GM21390 (cell line): ENCODE measurements around the gene CAD.
"Not testable (repeated sequence)": the region's sequence is repeated elsewhere in the genome, so short reads cannot be mapped to it uniquely, and the experiment has no call there.

Experiments
- ATAC-seq: cut with Tn5 transposase; IDR thresholded peaks from one replicate; pipeline ENCODE4 v1.9.1; 2021; ENCODE audit not compliant: unreplicated experiment

Gene CAD

GRCh38 chr2:27251766-27252165 lies 34.6 kb downstream of the CAD start:
- no peak for ATAC-seq

- ATAC-seq = no peak
These were observed 38.0 kb downstream of the CAD start for GRCh38 chr2:27255187-27255586.

GRCh38 chr2:27255660-27256059 lies 38.5 kb downstream of the CAD start:
- no peak for ATAC-seq

DNA sequence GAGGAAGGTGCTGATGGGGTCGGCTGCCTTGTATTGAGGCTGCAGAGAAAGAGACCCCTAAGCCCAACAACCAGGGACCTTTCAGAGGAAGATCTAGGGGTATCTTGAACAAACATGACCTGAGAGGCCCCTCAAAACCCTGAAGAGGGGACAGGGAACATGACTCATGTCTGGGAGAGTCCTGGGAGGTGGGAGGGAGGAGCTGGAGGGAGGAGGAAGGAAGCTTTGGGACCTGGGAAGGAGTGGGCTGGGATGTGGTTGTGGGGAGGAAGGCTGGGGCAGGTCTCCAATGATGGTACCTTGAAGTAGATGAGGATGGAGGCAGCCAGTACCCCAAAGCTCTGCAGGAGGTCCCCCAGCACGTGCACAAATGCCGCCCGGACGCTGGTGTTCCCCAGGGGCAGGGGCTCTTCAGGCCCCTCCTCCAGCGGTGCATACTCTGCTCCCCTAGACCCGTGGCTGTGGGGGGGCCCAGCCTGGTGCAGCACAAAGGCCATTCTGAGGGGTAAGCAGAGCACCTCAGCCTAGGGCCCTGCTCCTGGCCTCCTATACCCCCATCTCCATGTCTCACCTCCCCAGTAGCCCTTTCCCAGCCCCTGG lies 39.8 kb downstream of the CAD start:
- ATAC-seq = no peak

GRCh38 chr2:27258051-27258450 lies 40.9 kb downstream of the CAD start:
- no peak for ATAC-seq

- ATAC-seq = no peak
These were observed 44.2 kb downstream of the CAD start for GRCh38 chr2:27261241-27261925.

- no peak for ATAC-seq
These were observed 44.7 kb downstream of the CAD start for GRCh38 chr2:27261926-27262298.

- ATAC-seq = peak; percentile 51
These were observed 45.5 kb downstream of the CAD start, which contains the start of gene SLC30A3 for GRCh38 chr2:27262379-27263286. Gene SLC30A3 (minus strand): TSS chr2:27263047. CDS start chr2:27262906, 141 bp downstream.

DNA sequence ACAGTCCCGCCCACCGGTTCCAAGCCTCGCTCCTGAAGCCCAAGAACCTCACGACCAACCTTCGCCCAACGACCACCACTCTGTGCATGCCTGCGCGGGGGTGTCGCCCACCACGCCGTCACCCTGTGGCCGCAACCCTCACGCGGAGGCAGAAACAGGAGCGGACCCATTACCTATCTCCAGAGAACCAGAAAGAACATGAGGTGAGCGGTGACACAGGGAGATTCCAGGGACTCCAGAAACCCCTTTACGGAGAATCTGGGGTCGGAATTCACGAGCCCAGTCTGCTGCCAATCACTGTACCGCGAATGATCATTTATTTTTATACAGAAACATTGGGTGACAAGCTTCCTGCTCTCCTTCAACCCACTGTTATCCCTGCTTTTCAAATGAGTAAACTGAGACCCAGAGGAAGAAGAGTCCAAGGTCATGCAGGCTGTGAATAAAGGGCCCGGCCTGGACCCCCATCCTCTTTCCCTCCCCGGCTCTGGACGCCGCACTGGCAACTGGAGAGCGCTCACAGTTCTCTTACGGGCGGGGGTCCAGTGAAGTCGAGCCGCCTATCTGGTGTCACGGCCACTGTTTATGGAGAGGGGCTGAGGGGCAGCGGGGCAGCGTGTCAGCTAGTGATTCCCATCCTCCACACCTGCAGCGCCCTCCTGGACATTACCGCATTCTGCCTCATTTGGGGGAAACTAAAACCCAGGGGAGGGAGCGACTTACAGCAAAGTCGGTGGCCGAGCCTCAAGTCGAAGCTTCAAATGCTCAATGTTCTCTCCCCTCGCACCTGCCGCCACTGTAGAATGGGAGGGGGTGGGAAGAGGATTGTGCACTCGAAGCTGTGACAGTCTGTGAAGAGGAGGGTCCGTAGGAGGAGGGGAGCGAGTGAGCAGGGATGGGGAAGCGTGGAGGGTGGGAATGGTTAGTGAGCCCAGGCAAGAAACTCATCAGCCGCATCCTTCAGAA lies 46.4 kb downstream of the CAD start:
- ATAC-seq = no peak

- no peak for ATAC-seq
These were observed 47.1 kb downstream of the CAD start for GRCh38 chr2:27264253-27264752.

- no peak for ATAC-seq
These were observed 47.8 kb downstream of the CAD start for GRCh38 chr2:27264753-27265535.

GRCh38 chr2:27265536-27265870 lies 48.3 kb downstream of the CAD start:
- ATAC-seq = no peak

DNA sequence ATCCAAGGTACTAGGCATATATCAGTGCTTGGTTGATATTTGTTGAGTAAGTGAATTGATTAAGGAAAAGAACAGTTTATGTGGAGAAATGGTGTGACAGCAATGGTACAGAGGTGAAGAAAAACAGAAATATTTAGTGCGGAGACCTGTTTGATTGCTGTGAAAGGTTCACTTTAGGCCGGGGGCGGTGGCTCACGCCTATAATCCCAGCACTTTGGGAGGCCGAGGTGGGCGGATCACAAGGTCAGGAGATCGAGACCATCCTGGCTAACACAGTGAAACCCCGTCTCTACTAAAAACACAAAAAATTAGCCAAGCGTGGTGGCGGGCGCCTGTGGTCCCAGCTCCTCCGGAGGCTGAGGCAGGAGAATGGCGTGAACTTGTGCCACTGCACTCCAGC lies 51.1 kb downstream of the CAD start:
- ATAC-seq = not testable (repeated sequence)

GRCh38 chr2:27270131-27270530 lies 53.0 kb downstream of the CAD start:
- ATAC-seq = no peak

DNA sequence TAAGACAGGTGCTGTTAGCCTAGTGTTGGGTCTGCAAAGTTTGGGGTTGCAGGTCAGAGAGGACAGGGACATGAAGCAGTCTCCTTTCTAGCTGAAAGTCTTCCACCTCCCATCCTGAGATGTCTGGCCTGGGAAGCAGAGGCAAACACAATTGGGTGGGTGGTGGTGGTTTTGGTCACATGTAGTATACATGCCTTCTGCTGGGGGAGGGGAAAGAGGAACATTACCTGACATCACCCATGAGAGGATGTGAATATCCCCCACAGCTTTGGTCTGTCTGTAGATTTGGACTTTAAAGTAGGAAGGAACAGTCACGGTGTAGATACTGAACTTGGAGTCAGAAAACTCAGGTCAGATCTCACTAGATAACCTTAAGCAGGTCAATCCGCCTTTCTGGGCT lies 53.5 kb downstream of the CAD start:
- ATAC-seq = no peak

DNA sequence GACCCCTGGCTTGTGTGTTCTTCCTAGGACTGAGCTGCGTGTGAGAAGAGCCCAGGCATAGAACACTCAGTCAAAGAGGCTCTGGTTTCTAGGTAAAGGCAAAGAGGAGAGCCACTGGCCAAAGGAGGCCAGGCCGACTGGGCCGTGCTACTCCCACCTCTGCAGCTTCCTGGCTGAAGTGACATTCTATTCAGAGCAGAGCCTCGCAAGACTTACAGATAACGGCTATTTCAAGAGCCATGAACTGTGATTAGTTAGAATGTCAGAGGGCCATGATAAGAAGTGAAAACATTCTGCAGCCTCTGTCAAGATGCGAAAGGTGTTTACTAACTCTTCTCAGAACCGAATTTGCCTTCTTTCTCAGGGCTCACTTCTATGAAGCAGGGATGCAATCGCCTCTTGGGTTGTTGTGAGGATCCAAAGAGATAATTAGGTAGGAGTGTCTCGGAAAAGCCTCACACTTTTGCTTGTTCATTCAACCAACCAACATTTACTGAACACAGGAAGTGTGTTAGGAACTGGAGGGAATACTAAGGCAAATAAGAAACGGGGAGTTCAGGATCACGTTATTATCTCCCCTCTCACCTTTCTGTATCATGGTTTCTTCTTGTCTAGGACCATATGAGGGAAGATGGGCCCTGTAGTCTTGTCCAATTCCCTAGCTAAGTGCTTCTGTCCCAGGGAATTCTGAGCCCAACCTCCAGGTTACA lies 54.6 kb downstream of the CAD start:
- ATAC-seq = no peak

GRCh38 chr2:27272537-27273522 lies 55.7 kb downstream of the CAD start:
- not testable (repeated sequence) for ATAC-seq
